SKM-1 treated with dmso at 0.1 percent for 144 hours (cell line): ENCODE results near the gene AP1S2.
A peak's percentile ranks its signal among the peaks of the same experiment; 100 is the strongest.

Experiments
- DNase-seq: peaks from one replicate; lab custom pipeline; 2025; ENCODE audit not compliant: unreplicated experiment; lab: John Stamatoyannopoulos, UW

The AP1S2 gene

GRCh38 chrX:15812192-15812938 lies 42.2 kb downstream of the AP1S2 start:
- DNase-seq: no peak

- DNase-seq: no peak
These were observed 46.4 kb downstream of the AP1S2 start for GRCh38 chrX:15808254-15808653.

GRCh38 chrX:15804563-15804962 lies 50.0 kb downstream of the AP1S2 start:
- no peak for DNase-seq

GRCh38 chrX:15797707-15798106 lies 56.9 kb downstream of the AP1S2 start:
- DNase-seq: no peak

- DNase-seq: no peak
These were observed 63.8 kb downstream of the AP1S2 start for GRCh38 chrX:15790769-15791290.

GRCh38 chrX:15789979-15790768 lies 64.4 kb downstream of the AP1S2 start, which contains the start of gene ZRSR2:
Gene ZRSR2 (plus strand): TSS chrX:15790484. CDS start chrX:15790496, 12 bp downstream.
- peak; percentile 59 for DNase-seq

- peak; percentile 12 for DNase-seq
These were observed 67.7 kb downstream of the AP1S2 start for GRCh38 chrX:15786915-15787314.

- no peak for DNase-seq
These were observed 69.3 kb downstream of the AP1S2 start for GRCh38 chrX:15785176-15785750.

- DNase-seq: no peak
These were observed 72.5 kb downstream of the AP1S2 start for GRCh38 chrX:15781961-15782699.
